H1 (cell line): ENCODE results near the gene ERFE. TPM values are rescaled to one million over a fixed set of nuclear protein-coding genes. Genes with fewer than 3 reads are reported as not detected.

Experiments
- BRCA1 ChIP-seq: IDR thresholded peaks from 2 replicates; pipeline ENCODE4 v1.6.1; 2012; ENCODE audit warnings: low read depth, low read length, improper control_type of control experiment
- CTCF ChIP-seq, 3 experiments: IDR thresholded peaks; 1 replicate in 2 of 3; 2 replicates in 1 of 3; pipeline versions ENCODE4 v1.5.1 to v1.6.1; 2011; ENCODE audit warnings: low read length in 3 of 3, mild to moderate bottlenecking in 3 of 3, inconsistent platforms in 2 of 3, low read depth in 1 of 3, moderate library complexity in 1 of 3; ENCODE audit not compliant: insufficient read depth in 1 of 3; ENCODE audit errors: control extremely low read depth in 1 of 3
- YY1 ChIP-seq: IDR thresholded peaks from 2 replicates; pipeline ENCODE4 v1.6.1; 2011; ENCODE audit warnings: low read depth, mild to moderate bottlenecking, low read length
- polyA plus RNA-seq, 7 experiments: library from polyadenylated mRNA; depleted of rRNA in 3 of 7; stranded (reverse) in 5 of 7; unstranded in 2 of 7; fragments of >200 nt in 5 of 7; fragments of 200-250 nt in 2 of 7; gene quantifications; 1 replicate in 5 of 7; 2 replicates in 1 of 7; 4 replicates in 1 of 7; pipeline versions ENCODE4 v1.2.1 to v1.2.3, GENCODE V29; 2011 to 2013; ENCODE audit warnings: missing spikeins in 2 of 7, mixed read lengths in 2 of 7
- total RNA-seq: library from RNA; stranded (reverse); fragmentation: NEBNext Ultra II Directional; extraction: Animal tissue kit (Norgen Biotek cat#: 25700); gene quantifications from 2 replicates; pipeline ENCODE4 v1.2.1, GENCODE V29; 2021

ERFE gene
- total and polyA plus RNA-seq, 2 of the 8 experiments (the other 6 are each of a cell fraction or from before 2014, with no cell fraction given), result 2.5 to 3.6 TPM

GRCh38 chr2:238162846-238163441 is 4.2 kb downstream of the ERFE start (continued):
- no peak for TF ChIP-seq BRCA1
- no peak for TF ChIP-seq YY1
- no peak for TF ChIP-seq CTCF (IDR thresholded peaks at IDR 0.05; ENCODE audit: control extremely low read depth in 1 of 3, insufficient read depth in 1 of 3, low read depth in 1 of 3, low read length in 3 of 3)
